Measurements from ENCODE around the gene OPALIN.

DNA sequence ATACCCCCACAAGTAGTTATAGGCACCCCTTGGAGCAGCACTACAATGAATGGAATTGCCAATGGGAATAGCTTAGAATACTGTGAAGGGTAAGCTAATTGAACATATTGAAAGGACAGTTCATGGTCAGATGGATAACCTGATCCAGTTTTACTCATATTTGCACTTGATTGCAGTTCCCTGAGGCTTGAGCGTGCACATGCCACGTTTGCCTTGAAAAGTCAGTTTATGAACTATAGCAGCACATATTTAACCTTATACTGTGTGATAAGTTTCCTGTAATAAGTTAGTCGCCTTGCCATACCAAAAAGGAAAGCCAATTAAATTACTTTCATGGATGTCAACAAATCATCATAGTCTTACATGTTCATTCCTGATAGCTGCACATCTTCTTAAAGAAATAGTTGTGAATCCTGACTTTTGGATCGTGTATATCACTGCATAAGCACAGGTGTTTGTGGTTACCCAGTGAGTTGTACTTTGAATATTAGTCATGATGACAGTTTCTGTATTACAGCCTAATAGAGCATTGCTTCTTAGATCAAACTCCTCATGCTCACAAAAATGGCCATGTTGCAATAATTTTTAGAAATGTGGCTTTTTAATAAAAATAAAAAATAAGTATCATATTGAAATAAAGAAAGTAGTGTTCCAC lies 33.0 kb downstream of the OPALIN start:
- TF ChIP-seq, protein P1, sequence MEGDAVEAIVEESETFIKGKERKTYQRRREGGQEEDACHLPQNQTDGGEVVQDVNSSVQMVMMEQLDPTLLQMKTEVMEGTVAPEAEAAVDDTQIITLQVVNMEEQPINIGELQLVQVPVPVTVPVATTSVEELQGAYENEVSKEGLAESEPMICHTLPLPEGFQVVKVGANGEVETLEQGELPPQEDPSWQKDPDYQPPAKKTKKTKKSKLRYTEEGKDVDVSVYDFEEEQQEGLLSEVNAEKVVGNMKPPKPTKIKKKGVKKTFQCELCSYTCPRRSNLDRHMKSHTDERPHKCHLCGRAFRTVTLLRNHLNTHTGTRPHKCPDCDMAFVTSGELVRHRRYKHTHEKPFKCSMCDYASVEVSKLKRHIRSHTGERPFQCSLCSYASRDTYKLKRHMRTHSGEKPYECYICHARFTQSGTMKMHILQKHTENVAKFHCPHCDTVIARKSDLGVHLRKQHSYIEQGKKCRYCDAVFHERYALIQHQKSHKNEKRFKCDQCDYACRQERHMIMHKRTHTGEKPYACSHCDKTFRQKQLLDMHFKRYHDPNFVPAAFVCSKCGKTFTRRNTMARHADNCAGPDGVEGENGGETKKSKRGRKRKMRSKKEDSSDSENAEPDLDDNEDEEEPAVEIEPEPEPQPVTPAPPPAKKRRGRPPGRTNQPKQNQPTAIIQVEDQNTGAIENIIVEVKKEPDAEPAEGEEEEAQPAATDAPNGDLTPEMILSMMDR (IDR thresholded peaks at IDR 0.05), result no peak
- no peak for TF ChIP-seq POLR2A (IDR thresholded peaks at IDR 0.05)
